ENCODE measurements around the gene DNAJB8.
A peak's percentile ranks its signal among the peaks of the same experiment; 100 is the strongest.

DNAJB8 gene

GRCh38 chr3:128466840-128467541 lies at the start of gene DNAJB8:
DNAJB8 (minus strand) TSS chr3:128466890; CDS start chr3:128463245, 3,645 bp downstream.
- no peak for DNase-seq

DNA sequence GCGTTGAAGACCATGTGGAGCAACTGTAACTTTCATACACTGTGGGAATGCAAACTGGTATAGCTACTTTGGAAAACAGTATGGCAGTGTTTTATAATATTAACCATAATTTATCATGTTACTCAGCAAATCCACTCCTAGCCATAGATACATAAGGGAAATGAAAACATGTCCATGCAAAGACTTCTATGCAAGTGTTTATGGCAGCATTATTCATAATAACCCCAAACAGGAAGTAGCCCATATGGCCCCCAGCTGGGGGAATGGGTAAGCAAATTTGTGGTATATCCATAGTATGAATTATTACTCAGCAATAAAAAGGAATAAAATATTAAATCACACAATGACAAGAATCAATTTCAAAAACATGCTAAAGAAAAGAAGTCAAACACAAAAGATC lies 49.3 kb upstream of the DNAJB8 start:
- no peak for DNase-seq

- no peak for DNase-seq
Observed at GRCh38 chr3:128508852-128509251, 42.2 kb upstream of the DNAJB8 start.

GRCh38 chr3:128506754-128507153 lies 40.1 kb upstream of the DNAJB8 start:
- no peak for DNase-seq

- DNase-seq = no peak
Observed at GRCh38 chr3:128505771-128506170, 39.1 kb upstream of the DNAJB8 start.

GRCh38 chr3:128504963-128505730 lies 38.5 kb upstream of the DNAJB8 start:
- no peak for DNase-seq

DNA sequence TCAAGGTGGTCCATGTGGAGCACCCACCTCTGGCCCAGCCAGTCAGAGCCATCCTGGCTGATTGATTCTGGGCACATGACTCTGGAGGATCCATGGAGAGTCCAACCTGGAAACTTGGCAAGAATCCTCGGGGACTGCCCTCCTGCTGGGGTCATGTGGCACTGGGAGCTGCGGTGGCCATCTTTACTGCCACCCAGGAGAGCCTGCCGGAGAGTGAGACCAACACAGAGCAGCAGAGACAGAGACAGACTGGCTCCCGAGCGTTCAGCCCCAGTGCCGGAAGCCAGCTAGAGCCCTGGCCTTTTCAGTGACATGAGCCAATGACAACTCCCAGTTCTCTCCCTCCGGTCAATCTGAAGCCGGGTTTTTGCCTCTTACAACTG lies 37.8 kb upstream of the DNAJB8 start:
- no peak for DNase-seq

DNA sequence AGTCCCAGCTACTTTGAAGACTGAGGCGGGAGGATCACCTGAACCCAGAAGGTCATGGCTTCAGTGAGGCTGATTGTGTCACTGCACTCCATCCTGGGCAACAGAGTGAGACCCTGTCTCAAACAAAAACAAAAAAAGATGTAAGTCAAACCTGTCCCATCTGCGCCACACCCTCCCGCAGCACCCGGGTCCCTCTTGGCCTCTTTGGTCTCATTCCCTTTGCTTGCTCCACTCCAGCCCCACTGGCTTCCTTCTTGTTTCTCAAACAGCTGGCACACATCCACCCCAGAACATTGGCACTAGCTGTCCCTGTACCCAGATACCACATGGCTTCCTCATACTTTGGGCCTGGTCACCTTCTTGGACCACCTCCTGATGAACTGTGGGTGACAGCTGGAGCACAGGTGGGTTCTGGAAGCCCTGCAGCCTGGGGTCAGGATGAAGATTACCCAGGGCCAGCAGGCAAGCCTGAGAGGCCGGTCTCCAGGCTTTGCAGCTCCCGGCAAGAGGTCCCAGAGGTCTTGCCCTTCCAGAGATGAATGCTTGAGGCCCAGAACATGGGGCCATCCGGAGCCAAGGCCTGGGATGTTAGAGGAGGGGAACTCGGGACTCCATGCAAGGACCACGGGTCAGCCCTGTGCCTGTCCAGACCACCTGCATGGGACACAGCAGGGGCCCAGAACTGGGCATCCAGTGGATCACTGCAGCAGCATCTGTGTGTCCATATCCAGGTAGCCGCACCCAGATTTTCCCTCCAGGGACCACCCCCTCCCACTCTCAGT lies 37.3 kb upstream of the DNAJB8 start:
- no peak for DNase-seq

- no peak for DNase-seq
Observed at GRCh38 chr3:128503164-128503651, 36.5 kb upstream of the DNAJB8 start.

- no peak for DNase-seq
Observed at GRCh38 chr3:128502712-128503111, 36.0 kb upstream of the DNAJB8 start.

- no peak for DNase-seq
Observed at GRCh38 chr3:128501431-128501830, 34.7 kb upstream of the DNAJB8 start.

- DNase-seq = no peak
Observed at GRCh38 chr3:128500556-128500955, 33.9 kb upstream of the DNAJB8 start.

DNA sequence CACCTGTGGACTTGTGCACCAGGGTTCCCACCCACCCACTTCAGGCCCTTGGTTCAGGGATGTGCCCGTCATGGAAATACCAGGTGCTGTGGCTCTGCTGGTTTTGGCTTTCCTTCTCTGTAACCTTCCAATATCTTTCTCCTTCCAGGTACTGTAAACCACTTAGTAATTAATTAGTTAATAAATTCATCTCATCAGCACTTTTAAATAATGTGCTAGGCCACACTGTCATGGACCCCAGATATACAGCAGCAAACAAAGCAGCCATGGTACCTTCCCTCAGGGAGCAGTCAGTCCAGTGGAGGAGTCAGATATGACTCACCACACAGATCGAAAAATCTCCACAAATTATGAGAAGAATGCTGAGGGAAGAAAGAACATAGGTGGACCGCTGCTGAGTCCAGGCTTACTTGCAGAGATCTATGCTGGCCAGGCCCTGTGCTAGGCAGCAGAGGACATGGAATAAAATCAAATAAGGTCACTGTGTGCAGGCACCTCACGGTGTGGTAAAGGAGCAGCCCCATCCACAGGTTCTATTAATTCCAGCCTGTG lies 33.1 kb upstream of the DNAJB8 start:
- peak; percentile 34 for DNase-seq

DNA sequence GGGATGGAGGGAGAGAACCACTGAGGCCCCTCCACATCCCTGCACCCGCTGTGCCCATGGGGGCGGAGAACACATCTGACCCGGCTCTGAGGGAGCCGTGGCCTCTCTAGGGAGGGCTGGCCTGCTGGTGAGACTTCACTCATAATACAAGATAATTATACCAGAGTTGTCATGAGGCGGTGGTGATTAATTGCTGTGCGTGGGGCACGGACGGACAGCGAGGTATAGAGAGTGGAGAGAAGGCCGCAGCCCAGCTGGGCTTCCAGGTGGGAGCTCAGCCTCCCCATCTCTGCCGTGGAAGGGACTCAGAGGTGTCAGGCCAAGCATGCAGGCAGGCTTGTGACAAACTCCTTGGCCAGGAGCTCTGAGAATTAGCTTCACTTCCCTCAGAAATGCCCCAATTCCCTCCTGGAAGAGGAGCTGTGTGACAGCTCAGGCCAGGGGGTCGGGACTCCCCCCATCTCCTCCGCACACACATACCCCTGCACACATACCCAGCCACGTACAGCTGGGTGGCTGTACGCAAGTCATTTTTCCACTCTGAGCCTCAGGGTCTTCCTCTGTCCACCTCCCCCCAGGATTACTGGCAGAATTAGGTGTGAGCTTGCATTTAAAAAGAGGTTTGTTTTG lies 32.3 kb upstream of the DNAJB8 start:
- no peak for DNase-seq

- DNase-seq = no peak
Observed at GRCh38 chr3:128498127-128498626, 31.5 kb upstream of the DNAJB8 start.

GRCh38 chr3:128497305-128498126 lies 30.8 kb upstream of the DNAJB8 start:
- no peak for DNase-seq

DNA sequence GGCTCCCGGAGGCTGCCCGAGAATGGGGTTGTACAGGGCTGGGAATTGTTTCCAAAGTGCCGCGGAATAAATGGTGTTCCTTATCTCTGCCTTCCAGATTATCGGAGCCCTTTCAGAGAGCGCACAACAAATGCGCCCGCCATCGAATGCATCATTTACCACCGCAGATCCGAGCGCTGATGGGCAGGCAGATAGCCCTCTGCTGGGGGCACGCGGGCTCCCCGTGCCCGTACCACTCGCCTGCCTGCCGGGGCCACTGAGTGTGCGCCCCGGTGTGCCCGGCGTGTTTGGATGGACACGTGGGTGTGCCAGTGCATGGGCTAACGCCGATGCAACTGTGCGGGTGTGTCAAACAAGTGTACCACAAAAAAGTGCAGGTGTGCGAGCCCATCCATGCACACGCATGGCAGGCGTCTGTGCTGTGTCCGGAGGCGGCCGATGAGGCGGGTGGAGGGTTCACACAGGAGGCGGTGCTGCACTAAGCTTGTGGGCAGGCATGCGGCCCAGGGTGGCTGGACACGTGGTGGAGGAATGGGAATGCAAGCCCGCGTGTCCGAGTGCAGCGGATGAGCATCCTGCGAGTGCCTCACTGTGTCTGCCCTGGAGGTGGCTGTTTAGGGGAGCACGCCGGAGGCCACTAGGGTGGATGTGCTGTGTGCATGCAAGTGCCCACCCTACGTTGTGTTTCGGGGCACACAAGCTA lies 30.1 kb upstream of the DNAJB8 start:
- DNase-seq = no peak

- DNase-seq = no peak
Observed at GRCh38 chr3:128496019-128496601, 29.4 kb upstream of the DNAJB8 start.

DNA sequence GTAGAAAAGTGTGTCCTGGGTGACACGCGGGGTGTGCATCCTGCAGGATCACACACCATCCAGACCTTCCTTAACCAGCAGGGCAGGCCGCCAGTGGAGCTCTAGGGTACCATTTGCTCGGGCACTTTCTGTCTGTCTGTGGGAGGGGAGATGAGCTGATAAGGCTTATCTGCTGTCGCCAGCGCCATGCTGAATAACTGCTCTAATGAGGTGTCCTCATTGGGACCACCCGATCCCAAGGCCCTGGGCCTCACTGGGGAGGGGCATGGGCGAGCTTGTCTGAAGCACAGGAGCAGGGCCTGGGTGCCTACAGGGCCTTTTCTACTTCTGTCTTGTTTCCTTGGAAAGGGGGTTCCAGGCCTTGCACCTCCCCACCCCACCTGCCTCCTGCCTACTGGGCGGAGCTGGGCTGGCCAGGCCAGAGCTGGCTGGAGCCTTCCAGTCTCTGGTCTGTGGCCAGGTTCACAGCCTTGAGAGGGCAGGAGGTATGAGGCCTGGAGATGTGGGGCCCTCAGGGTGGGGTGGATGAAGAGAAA lies 28.8 kb upstream of the DNAJB8 start:
- no peak for DNase-seq

DNA sequence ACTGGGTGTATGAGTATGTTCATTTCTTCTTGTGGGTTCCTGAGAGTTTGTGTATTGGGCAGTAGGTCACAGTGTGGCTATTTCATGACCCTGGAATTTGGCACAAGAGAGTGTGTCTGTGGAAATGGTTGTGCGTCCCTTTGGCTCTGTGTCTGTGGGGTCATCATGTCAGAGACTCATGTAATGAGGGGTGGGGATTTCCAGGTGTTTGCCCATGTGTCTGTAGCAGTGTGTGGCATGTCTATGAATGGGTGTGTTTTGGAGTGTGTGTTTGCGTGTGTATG lies 27.6 kb upstream of the DNAJB8 start:
- no peak for DNase-seq

Data from fibroblast of skin of right quadriceps (primary cell).